K562 (cell line): ENCODE measurements around the gene PPP4R1. TPM values are rescaled to one million over a fixed set of nuclear protein-coding genes. Genes with fewer than 3 reads are reported as not detected.

ENCODE experiments used
- ATAC-seq: fragments of 200-7000 bp; cut with Tn5 transposase; 3 replicates; pipeline ENCODE4 v1.9.1; 2020; ENCODE audit warnings: moderate library complexity
- BruUV-seq: library from RNA; stranded (reverse); fragments of 400-500 nt; replicated peaks from 2 replicates; lab custom pipeline; 2021; lab: Mats Ljungman, UMichigan
- CTCF ChIA-PET: fragments of 300-600 bp; formaldehyde crosslinking; extraction: SDS; loops from one replicate; lab custom pipeline; 2021; ENCODE audit warnings: low intra/inter-chr PET ratio; lab: Yijun Ruan, JAX
- POLR2A ChIA-PET: fragments of 300-600, 350-650 bp; sonication (Branson Sonifier 250); formaldehyde crosslinking; extraction: SDS; loops from one replicate; lab custom pipeline; 2021; ENCODE audit warnings: antibody characterized with exemption, inconsistent platforms; lab: Yijun Ruan, JAX
- DNase-seq, 4 experiments: peaks; one replicate each; pipeline versions ENCODE4 v3.0.0 to v3.0.0-alpha.2; 2011 to 2018; ENCODE audit warnings: low spot score in 3 of 4, mixed read lengths in 3 of 4; ENCODE audit errors: extremely low read depth in 1 of 4
- FAIRE-seq: peaks from 2 replicates; lab custom pipeline; 2011; peaks lifted over from hg19 to GRCh38; lab: Jason Lieb, UNC
- H2AFZ ChIP-seq: 2 replicates; pipeline ENCODE4 v1.6.0; 2011; ENCODE audit warnings: low read depth, low read length, control low read depth, inconsistent platforms
- H3K27ac ChIP-seq: fragments of 200-600 bp; 3 replicates; pipeline ENCODE4 v1.8.0; 2011; ENCODE audit warnings: low read depth, mild to moderate bottlenecking, control low read depth, inconsistent platforms, low read length, moderate library complexity, mixed read lengths; ENCODE audit errors: extremely low read depth
- H3K27me3 ChIP-seq, 2 experiments: fragments of 300-600 bp in 1 of 2; 2 replicates in 1 of 2; 3 replicates in 1 of 2; pipeline versions ENCODE4 v1.6.0 to v1.8.0; 2011; ENCODE audit warnings: inconsistent platforms in 2 of 2, low read length in 2 of 2, mild to moderate bottlenecking in 1 of 2, mixed read lengths in 1 of 2, moderate library complexity in 1 of 2; ENCODE audit not compliant: control insufficient read depth in 2 of 2, insufficient read depth in 2 of 2
- H3K36me3 ChIP-seq: fragments of 300-600 bp; 3 replicates; pipeline ENCODE4 v1.8.0; 2011; ENCODE audit warnings: mild to moderate bottlenecking, low read length, inconsistent platforms; ENCODE audit not compliant: control insufficient read depth, insufficient read depth
- H3K4me1 ChIP-seq, 2 experiments: fragments of 200-600 bp in 1 of 2; replicated peaks in 1 of 2; 2 replicates in 1 of 2; 3 replicates in 1 of 2; pipeline versions ENCODE4 v1.5.1 to v1.8.0; 2011; ENCODE audit warnings: inconsistent platforms in 2 of 2, low read length in 2 of 2, mild to moderate bottlenecking in 1 of 2, mixed read lengths in 1 of 2, moderate library complexity in 1 of 2; ENCODE audit not compliant: control insufficient read depth in 2 of 2, insufficient read depth in 2 of 2
- H3K4me2 ChIP-seq: 2 replicates; pipeline ENCODE4 v1.6.1; 2011; ENCODE audit warnings: low read length, control low read depth, inconsistent platforms, mixed read lengths; ENCODE audit not compliant: insufficient read depth
- H3K4me3 ChIP-seq: fragments of 200-600 bp; sonication (generic), shearing (Covaris generic); 2 replicates; pipeline ENCODE4 v1.5.1; 2016; ENCODE audit warnings: control low read depth, inconsistent platforms
- H3K79me2 ChIP-seq: fragments of 200-600 bp; 3 replicates; pipeline ENCODE4 v1.8.0; 2011; ENCODE audit warnings: low read length, inconsistent platforms; ENCODE audit not compliant: control insufficient read depth, insufficient read depth
- H3K9ac ChIP-seq, 2 experiments: 2 replicates each; pipeline versions ENCODE4 v1.6.0 to v1.6.1; 2011; ENCODE audit warnings: low read depth in 2 of 2, low read length in 2 of 2, control low read depth in 1 of 2, inconsistent platforms in 1 of 2, mild to moderate bottlenecking in 1 of 2, mixed read lengths in 1 of 2; ENCODE audit not compliant: insufficient read depth in 1 of 2
- H3K9me1 ChIP-seq: one replicate; pipeline ENCODE4 v1.6.0; 2011; ENCODE audit warnings: inconsistent platforms, mild to moderate bottlenecking, low read length, moderate library complexity; ENCODE audit not compliant: control insufficient read depth, insufficient read depth
- H3K9me3 ChIP-seq: replicated peaks from 2 replicates; pipeline ENCODE4 v1.5.1; 2011; ENCODE audit warnings: low read depth, low read length, inconsistent platforms; ENCODE audit not compliant: control insufficient read depth, insufficient read depth
- H4K20me1 ChIP-seq: replicated peaks from 2 replicates; pipeline ENCODE4 v1.6.1; 2011; ENCODE audit warnings: low read length, inconsistent platforms, mixed read lengths; ENCODE audit not compliant: control insufficient read depth, insufficient read depth
- FOXK2 ChIP-seq, 2 experiments: fragments of 450-650 bp; IDR thresholded peaks in 1 of 2; conservative IDR thresholded peaks in 1 of 2; 2 replicates each; pipeline ENCODE4 v1.6.1; 2016; ENCODE audit warnings: low read depth in 2 of 2, mild to moderate bottlenecking in 1 of 2
- GABPB2 ChIP-seq: fragments of 250-450 bp; sonication (Bioruptor Pico); conservative IDR thresholded peaks from 2 replicates; pipeline ENCODE4 v1.5.1; 2021; ENCODE audit warnings: mild to moderate bottlenecking
- MAZ ChIP-seq, 2 experiments: fragments of 450-650 bp in 1 of 2; sonication (generic) in 1 of 2; formaldehyde crosslinking; IDR thresholded peaks in 1 of 2; conservative IDR thresholded peaks in 1 of 2; 2 replicates each; pipeline versions ENCODE4 v1.4.0 to v1.5.0; 2020; ENCODE audit warnings: mild to moderate bottlenecking in 1 of 2, missing genetic modification reagents in 1 of 2
- NFRKB ChIP-seq: fragments of 450-650 bp; IDR thresholded peaks from 2 replicates; pipeline ENCODE4 v1.6.1; 2016; ENCODE audit warnings: low read depth
- NONO ChIP-seq, 2 experiments: fragments of 200-400 bp in 1 of 2; fragments of 450-650 bp in 1 of 2; formaldehyde crosslinking in 1 of 2; IDR thresholded peaks; 2 replicates each; pipeline ENCODE4 v1.6.1; 2017; ENCODE audit warnings: low read depth in 2 of 2, mild to moderate bottlenecking in 2 of 2, moderate library complexity in 2 of 2, low read length in 1 of 2
- POLR2G ChIP-seq: fragments of 200-400 bp; formaldehyde crosslinking; IDR thresholded peaks from 2 replicates; pipeline ENCODE4 v1.6.1; 2017; ENCODE audit warnings: low read depth, mild to moderate bottlenecking, antibody characterized with exemption, low read length, moderate library complexity
- RBM17 ChIP-seq: fragments of 200-400 bp; formaldehyde crosslinking; IDR thresholded peaks from 2 replicates; pipeline ENCODE4 v1.6.1; 2017; ENCODE audit warnings: low read depth, mild to moderate bottlenecking, low read length, borderline replicate concordance
- SRSF3 ChIP-seq: fragments of 200-400 bp; formaldehyde crosslinking; IDR thresholded peaks from 2 replicates; pipeline ENCODE4 v1.6.1; 2016; ENCODE audit warnings: mild to moderate bottlenecking, low read length, moderate library complexity; ENCODE audit not compliant: insufficient read depth
- ZNF143 ChIP-seq: sonication (generic); formaldehyde crosslinking; IDR thresholded peaks from 2 replicates; pipeline ENCODE4 v1.9.0; 2022; ENCODE audit warnings: mild to moderate bottlenecking, missing genetic modification reagents
- ZNF146 ChIP-seq: IDR thresholded peaks from one replicate; pipeline ENCODE4 v1.6.1; 2018; ENCODE audit warnings: missing compliant biosample characterization; ENCODE audit not compliant: unreplicated experiment
- ZNF212 ChIP-seq: fragments of 450-650 bp; formaldehyde crosslinking; IDR thresholded peaks from 2 replicates; pipeline ENCODE4 v1.4.0; 2020; ENCODE audit warnings: mild to moderate bottlenecking
- ZNF512 ChIP-seq: IDR thresholded peaks from 2 replicates; pipeline ENCODE4 v1.6.1; 2016; ENCODE audit warnings: missing genetic modification characterization, missing compliant biosample characterization
- ZNF586 ChIP-seq: fragments of 450-650 bp; formaldehyde crosslinking; conservative IDR thresholded peaks from 2 replicates; pipeline ENCODE4 v1.4.0; 2020; ENCODE audit warnings: mild to moderate bottlenecking, moderate library complexity
- ZNF707 ChIP-seq: fragments of 250-450 bp; sonication (Bioruptor Pico); conservative IDR thresholded peaks from 2 replicates; pipeline ENCODE4 v1.8.0; 2022; ENCODE audit warnings: inconsistent platforms, mild to moderate bottlenecking, moderate library complexity
- WGBS: fragments of 100-300 bp; shearing (Covaris generic); methylation state at CpG from one replicate; pipeline ENCODE4 v1.1.6; 2016; ENCODE audit warnings: low coverage, mixed read lengths; ENCODE audit not compliant: insufficient coverage; ENCODE audit errors: missing lambda C conversion rate; 5-methylcytosine and 5-hydroxymethylcytosine counted together
- in situ Hi-C: fragments of 300-500 bp; cut with MboI; formaldehyde crosslinking; loops from 4 replicates; pipeline ENCODE4 v1.15.0; 2018; ENCODE audit warnings: inconsistent platforms, mixed read lengths
- intact Hi-C: fragments of 100-400 bp; cut with micrococcal nuclease; formaldehyde crosslinking; loops from 2 replicates; pipeline ENCODE4 v1.14.2; 2022
- polyA plus RNA-seq, 8 experiments: library from polyadenylated mRNA; depleted of rRNA in 4 of 8; stranded (reverse) in 5 of 8; unstranded in 3 of 8; fragments of >200 nt; fragmentation: Nextera tagmentation in 2 of 8; fragmentation: Illumina TruSeq in 1 of 8; extraction: Ambion mirVana in 2 of 8; extraction: Trizol in 1 of 8; gene quantifications; 2 replicates each; pipeline versions ENCODE4 v1.2.1 to v1.2.3, GENCODE V29; 2011 to 2014; ENCODE audit warnings: inconsistent platforms in 1 of 8, missing spikeins in 1 of 8
- total RNA-seq, 7 experiments: library from RNA; depleted of rRNA in 6 of 7; stranded (reverse); fragments of >200 nt in 6 of 7; fragmentation: Illumina TruSeq in 2 of 7; extraction: Trizol in 2 of 7; gene quantifications; 2 replicates each; pipeline versions ENCODE4 v1.2.1 to v1.2.3, GENCODE V29; 2011 to 2021; ENCODE audit warnings: low replicate concordance in 1 of 7
- TF ChIP-seq, protein P1 (sequence below): fragments of 450-650 bp; IDR thresholded peaks from 2 replicates; pipeline ENCODE4 v1.6.1; 2014; ENCODE audit warnings: low read depth, mild to moderate bottlenecking, moderate library complexity, borderline replicate concordance
- TF ChIP-seq, protein P2 (sequence below): fragments of 450-650 bp; IDR thresholded peaks from 2 replicates; pipeline ENCODE4 v1.6.1; 2017; ENCODE audit warnings: antibody characterized with exemption, mild to moderate bottlenecking

The PPP4R1 gene
- total and polyA plus RNA-seq, 9 of the 15 experiments (the other 6 are each of a cell fraction or from before 2014, with no cell fraction given) = 23.5 to 136 (median 84.5) TPM

GRCh38 chr18:9596226-9596625 is 18.1 kb downstream of the PPP4R1 start:
- H3K9me3 ChIP-seq = peaks cover 3% of the 10 kb centered on the region; the same call in 1 of the 2 replicates
- no peak for DNase-seq
- no peaks in the 10 kb centered on the region for H4K20me1 ChIP-seq
- H3K79me2 ChIP-seq = peaks cover 78% of the 10 kb centered on the region
- H3K36me3 ChIP-seq = peaks cover 25% of the 10 kb centered on the region
- 63% methylated on average over 3 of the region's 3 CpGs for WGBS
- ATAC-seq = no peak
- no peak overlapping the region for H3K9ac ChIP-seq
- H2AFZ ChIP-seq = no peak overlapping the region
- no peaks in the 10 kb centered on the region; a peak in 1 of 5 replicates for H3K4me1 ChIP-seq
- no TSS peak for BruUV-seq
- H3K27ac ChIP-seq = no peak overlapping the region
- H3K4me3 ChIP-seq = no peak overlapping the region
- no peak overlapping the region for H3K4me2 ChIP-seq
- POLR2A ChIA-PET = interaction anchor here (0.7 to 6.9 kb wide), 3 partner anchors 8 to 83 kb away, joined by 4 to 41 read pairs (median 6); no protein-coding TSS in a partner anchor
- CTCF ChIA-PET = no interaction called here
- in situ Hi-C loops = no loop called here
- H3K9me1 ChIP-seq = no peaks in the 10 kb centered on the region
- intact Hi-C loops = no loop called here
- FAIRE-seq = no peak
- no peaks in the 10 kb centered on the region for H3K27me3 ChIP-seq
- TF ChIP-seq, protein P1, sequence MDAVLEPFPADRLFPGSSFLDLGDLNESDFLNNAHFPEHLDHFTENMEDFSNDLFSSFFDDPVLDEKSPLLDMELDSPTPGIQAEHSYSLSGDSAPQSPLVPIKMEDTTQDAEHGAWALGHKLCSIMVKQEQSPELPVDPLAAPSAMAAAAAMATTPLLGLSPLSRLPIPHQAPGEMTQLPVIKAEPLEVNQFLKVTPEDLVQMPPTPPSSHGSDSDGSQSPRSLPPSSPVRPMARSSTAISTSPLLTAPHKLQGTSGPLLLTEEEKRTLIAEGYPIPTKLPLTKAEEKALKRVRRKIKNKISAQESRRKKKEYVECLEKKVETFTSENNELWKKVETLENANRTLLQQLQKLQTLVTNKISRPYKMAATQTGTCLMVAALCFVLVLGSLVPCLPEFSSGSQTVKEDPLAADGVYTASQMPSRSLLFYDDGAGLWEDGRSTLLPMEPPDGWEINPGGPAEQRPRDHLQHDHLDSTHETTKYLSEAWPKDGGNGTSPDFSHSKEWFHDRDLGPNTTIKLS = no peak
- TF ChIP-seq NONO (IDR thresholded peaks at IDR 0.05; ENCODE audit: low read depth in 2 of 2, low read length in 1 of 2) (no peak), MAZ (CRISPR knock-in tag; conservative IDR thresholded peaks at IDR 0.05 in 1 of 2, IDR thresholded peaks at IDR 0.05 in 1 of 2) (no peak), ZNF586 (CRISPR knock-in tag) (no peak), ZNF707 (CRISPR knock-in tag) (no peak), RBM17 (no peak), NFRKB (no peak), ZNF143 (CRISPR knock-in tag) (no peak), POLR2G (no peak), FOXK2 (conservative IDR thresholded peaks at IDR 0.05 in 1 of 2, IDR thresholded peaks at IDR 0.05 in 1 of 2; ENCODE audit: low read depth in 2 of 2) (no peak), ZNF146 (no peak), GABPB2 (CRISPR knock-in tag) (no peak), ZNF212 (CRISPR knock-in tag) (no peak), ZNF512 (tag) (no peak), SRSF3 (no peak)
- TF ChIP-seq, protein P2, sequence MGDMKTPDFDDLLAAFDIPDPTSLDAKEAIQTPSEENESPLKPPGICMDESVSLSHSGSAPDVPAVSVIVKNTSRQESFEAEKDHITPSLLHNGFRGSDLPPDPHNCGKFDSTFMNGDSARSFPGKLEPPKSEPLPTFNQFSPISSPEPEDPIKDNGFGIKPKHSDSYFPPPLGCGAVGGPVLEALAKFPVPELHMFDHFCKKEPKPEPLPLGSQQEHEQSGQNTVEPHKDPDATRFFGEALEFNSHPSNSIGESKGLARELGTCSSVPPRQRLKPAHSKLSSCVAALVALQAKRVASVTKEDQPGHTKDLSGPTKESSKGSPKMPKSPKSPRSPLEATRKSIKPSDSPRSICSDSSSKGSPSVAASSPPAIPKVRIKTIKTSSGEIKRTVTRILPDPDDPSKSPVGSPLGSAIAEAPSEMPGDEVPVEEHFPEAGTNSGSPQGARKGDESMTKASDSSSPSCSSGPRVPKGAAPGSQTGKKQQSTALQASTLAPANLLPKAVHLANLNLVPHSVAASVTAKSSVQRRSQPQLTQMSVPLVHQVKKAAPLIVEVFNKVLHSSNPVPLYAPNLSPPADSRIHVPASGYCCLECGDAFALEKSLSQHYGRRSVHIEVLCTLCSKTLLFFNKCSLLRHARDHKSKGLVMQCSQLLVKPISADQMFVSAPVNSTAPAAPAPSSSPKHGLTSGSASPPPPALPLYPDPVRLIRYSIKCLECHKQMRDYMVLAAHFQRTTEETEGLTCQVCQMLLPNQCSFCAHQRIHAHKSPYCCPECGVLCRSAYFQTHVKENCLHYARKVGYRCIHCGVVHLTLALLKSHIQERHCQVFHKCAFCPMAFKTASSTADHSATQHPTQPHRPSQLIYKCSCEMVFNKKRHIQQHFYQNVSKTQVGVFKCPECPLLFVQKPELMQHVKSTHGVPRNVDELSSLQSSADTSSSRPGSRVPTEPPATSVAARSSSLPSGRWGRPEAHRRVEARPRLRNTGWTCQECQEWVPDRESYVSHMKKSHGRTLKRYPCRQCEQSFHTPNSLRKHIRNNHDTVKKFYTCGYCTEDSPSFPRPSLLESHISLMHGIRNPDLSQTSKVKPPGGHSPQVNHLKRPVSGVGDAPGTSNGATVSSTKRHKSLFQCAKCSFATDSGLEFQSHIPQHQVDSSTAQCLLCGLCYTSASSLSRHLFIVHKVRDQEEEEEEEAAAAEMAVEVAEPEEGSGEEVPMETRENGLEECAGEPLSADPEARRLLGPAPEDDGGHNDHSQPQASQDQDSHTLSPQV = no peak
